ENCODE results near the gene DOCK8. TPM values are rescaled to one million over a fixed set of nuclear protein-coding genes. Genes with fewer than 3 reads are reported as not detected.

The DOCK8 gene
- total RNA-seq, 1 experiment from 2014 or later: 0.37 TPM

- TF ChIP-seq ZBTB33 (IDR thresholded peaks at IDR 0.05; ENCODE audit: extremely low read depth, insufficient replicate concordance, low read length): no peak
- TF ChIP-seq CTCF (IDR thresholded peaks at IDR 0.05 in 2 of 3, conservative IDR thresholded peaks at IDR 0.05 in 1 of 3; ENCODE audit: borderline replicate concordance in 1 of 3, insufficient read depth in 1 of 3, low read depth in 2 of 3, low read length in 2 of 3): no peak
These were observed 205.0 kb downstream of the DOCK8 start (continued) for GRCh38 chr9:419571-420171.

- CTCF ChIA-PET: no interaction called here
- Histone ChIP-seq H3K36me3 (ENCODE audit: control insufficient read depth in 1 of 2, insufficient read depth in 2 of 2, low read length in 2 of 2) (no peaks in the 10 kb centered on the region), H3K4me1 (ENCODE audit: control insufficient read depth in 1 of 2, insufficient read depth in 2 of 2, low read length in 2 of 2) (no peaks in the 10 kb centered on the region), H3K4me3 (replicated peaks in 1 of 2; ENCODE audit: low read depth in 1 of 2, low read length in 2 of 2) (no peak overlapping the region), H3K79me2 (ENCODE audit: insufficient read depth, low read length) (no peaks in the 10 kb centered on the region), H3K27ac (ENCODE audit: low read depth, low read length) (no peak overlapping the region), H3K27me3 (ENCODE audit: insufficient read depth, low read length) (no peaks in the 10 kb centered on the region), H2AFZ (ENCODE audit: low read depth, low read length, poor library complexity, severe bottlenecking) (no peak overlapping the region), H3K4me2 (ENCODE audit: low read length) (no peak overlapping the region), H3K9ac (ENCODE audit: low read length) (no peak overlapping the region), H3K9me2 (ENCODE audit: insufficient read depth) (no peaks in the 10 kb centered on the region), H3K9me3 (ENCODE audit: control insufficient read depth in 1 of 2, insufficient read depth in 1 of 2, low read depth in 1 of 2, low read length in 2 of 2) (no peaks in the 10 kb centered on the region), H4K20me1 (ENCODE audit: insufficient read depth) (no peaks in the 10 kb centered on the region)
- POLR2A ChIA-PET: no interaction called here
- BruUV-seq (replicated peaks): no TSS peak
- intact Hi-C loops (cut with micrococcal nuclease): no loop called here
- TF ChIP-seq EGR1 (IDR thresholded peaks at IDR 0.05; ENCODE audit: low read depth) (no peak), ZBTB33 (IDR thresholded peaks at IDR 0.05; ENCODE audit: extremely low read depth, insufficient replicate concordance, low read length) (no peak)
- DNase-seq (ENCODE audit: low read depth, low spot score) (no peak), ATAC-seq (no peak)
- RAD21 ChIA-PET (ENCODE audit: low non-redundant PET in 1 of 2, low total read pairs in 2 of 2, uncharacterized antibody in 2 of 2, unreplicated experiment in 2 of 2): no interaction called here
These were observed 207.2 kb downstream of the DOCK8 start for GRCh38 chr9:421896-422295.

Measured in HCT116 (cell line).